ENCODE data around the gene ARID1B.

The ARID1B gene

DNA sequence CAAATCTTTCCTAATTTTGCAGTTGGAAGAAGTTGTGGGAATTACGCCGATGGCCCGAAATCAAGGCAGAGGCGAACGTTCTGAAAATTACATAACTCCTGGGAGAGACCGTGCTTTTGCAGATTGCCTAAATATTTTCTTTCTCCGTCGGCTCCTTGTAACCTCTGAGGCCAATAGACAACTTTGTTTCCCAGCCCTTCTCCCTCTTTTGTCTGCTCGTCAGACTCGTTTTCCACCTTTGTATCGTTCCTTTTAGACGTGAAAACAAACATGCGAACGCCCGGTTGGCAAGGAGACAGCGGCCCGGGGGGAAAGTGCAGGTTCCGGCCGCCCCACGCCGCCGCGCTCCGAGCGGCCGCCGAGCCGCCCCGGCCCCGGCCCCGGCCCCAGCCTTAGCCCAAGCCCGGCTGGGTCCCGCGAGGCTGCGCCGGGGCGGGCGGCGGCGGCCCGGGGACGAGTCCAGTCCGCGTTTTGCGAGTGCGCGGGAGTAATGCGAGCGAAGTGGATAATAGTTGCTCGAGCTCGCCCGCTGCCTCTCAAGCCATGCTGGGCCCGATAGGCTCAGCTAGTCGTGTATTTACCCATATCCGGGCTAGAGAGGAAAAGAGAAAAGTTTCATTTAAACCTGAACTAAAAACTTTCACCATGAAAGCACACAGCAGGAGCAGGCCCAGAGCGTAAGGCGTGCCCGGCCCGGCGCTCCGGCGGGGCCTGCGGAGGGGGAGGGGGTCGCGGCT lies at the start of gene ARID1B:
Gene ARID1B (plus strand): TSS at position 539 of the 737 bp plus-strand sequence. CDS start 303 bp downstream, outside the sequence.
- peak; percentile 87 for DNase-seq

DNA sequence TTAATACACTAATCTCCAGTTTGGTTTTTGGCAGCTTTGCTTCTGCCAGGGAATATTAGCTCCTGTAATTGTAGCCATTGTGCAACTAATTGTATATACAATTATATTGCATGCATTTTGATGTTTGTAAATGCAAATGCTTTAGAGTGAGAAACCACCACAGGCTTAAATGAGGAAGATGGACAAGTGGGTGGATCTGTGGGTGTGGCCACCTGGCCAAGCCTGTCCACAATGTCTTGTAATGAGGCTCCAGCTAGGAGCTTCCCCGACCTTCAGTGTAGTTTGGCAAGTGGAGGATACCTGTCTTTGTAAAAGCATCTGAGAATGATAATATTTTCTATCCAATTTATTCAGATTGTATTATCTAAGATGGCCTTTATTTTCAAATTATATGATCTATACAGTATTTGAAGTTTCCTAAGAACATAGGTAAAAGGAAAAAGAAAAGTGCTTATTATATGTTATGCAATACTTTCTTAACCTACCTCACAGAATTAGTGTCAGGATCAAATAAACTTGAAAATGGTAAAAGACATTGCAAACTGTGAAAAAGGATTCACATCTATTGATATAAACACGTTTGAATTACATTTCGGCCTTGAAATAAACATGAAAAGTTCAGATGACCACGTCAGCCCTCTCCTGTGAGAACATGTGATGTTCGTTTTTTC lies 49.3 kb upstream of the ARID1B start:
- DNase-seq: no peak

DNA sequence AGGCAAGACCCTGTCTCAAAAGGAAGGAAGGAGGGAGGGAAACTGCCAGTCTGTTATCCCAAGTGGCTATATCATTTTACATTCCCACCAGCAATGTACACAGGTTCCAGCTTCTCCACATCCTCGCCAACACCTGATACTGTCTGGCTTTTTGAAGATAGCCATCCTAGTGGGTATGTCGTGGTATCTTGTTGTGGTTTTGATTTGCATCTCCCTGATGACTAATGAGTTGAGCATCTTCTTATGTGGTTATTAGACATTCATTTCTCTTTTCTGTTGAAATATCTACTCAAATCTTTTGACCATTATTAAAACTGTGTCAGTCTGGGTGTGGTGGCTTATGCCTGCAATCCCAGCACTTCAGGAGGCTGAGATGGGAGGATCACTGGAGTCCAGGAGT lies 47.9 kb upstream of the ARID1B start:
- DNase-seq: no peak

DNA sequence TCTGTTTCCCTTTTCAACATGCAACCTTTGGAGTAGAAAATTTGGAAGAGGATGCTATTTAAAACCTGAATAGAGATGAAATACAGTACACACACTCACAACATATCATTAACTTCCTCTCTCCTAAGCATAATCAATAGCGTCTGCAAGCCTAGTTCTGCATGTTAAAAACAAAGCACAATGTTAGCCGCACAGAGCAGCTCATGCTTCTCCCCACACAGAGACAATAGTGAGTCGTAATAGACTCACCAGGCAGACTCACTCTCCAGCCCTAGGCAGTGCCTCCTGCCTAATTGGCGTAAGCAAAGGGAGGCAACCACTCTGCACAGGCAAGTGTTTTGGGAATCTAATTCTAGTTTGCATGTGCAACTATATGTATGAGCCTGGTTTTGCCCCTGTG lies 45.8 kb upstream of the ARID1B start:
- DNase-seq: no peak

DNA sequence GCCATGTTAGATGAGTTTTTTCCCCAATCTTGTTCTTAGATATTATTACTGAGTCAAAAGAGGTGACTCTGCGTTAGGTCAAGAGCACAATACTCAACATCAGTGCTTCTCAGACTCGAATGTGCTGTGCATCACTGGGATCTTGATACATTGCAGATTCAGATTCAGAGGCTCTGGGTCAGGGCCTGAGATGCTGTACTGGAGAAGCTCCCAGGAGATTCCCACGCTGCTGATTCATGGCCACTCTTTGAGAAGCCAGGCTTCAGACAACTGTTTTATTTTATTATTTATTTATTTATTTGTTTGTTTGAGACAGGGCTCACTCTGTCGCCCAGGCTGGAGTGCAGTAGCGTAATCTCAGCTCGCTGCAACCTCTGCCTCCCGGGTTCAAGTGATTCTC lies 41.4 kb upstream of the ARID1B start:
- DNase-seq: no peak

DNA sequence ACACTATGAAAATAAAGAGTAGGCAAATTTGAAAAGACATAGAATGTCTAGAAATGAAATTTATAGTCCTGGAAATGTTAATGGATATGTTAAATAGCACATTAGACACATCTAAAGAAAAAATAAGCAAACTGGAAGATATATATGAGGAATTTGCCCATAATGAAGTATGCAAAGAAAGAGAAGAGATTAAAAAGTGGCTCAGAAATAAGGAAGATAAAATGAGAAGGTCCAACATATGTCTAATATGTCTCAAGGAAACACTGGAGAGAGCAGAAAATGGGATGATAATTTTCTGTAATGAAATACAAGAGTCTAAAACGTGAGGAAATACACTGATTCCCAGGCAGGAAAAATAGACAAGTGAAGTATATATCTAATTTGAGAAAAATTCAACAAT lies 36.6 kb upstream of the ARID1B start:
- DNase-seq: no peak

DNA sequence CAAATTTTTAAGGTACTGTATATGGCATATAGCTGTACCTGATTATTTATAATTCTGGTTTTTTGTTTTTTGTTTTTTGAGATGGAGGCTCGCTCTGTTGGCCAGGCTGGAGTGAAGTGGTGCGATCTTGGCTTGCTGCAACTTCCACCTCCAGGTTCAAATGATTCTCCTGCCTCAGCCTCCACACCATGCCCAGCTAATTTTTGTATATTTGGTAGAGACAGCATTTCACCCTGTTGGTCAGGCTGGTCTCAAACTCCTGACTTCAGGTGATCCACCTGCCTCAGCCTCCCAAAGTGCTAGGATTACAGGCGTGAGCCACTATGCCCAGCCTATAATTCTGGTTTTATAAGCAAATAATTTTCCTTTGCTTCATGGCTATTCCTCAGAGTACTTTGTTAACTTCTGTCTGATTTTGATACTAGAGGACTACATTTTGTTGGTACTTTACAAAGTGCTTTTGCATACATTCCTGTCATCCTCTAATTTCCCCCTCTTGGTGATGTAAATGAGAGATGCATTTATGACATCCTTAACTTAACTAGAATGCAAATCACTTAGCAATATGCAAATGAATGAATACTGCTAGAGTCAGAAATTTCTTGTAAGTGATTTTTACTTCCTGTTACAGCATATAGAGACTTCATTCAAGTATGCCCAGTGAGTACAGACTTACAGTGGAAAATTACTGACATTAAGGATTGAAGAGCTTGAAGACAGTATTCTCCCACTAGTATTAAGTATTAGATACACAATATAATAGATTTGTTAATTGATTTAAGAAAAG lies 35.7 kb upstream of the ARID1B start:
- no peak for DNase-seq

DNA sequence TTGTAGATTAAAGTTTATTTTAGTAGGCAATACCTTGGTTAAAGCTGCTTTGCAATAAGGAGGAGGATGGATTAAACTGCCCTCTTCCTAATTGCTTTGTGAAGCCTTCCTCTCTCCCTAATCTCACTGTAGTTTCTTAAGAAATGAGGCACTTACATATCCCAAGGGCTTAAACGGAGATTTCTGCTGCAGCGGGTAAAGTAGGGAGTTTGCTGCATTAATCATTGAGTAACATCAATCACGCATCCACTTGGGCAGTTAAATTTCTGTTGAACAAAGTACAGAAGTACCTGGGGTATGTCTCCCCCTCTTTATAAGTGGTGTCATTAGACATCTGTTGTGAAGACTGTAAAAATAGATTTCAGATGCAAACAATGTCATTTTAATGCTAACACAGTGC lies 29.5 kb upstream of the ARID1B start:
- DNase-seq: no peak

DNA sequence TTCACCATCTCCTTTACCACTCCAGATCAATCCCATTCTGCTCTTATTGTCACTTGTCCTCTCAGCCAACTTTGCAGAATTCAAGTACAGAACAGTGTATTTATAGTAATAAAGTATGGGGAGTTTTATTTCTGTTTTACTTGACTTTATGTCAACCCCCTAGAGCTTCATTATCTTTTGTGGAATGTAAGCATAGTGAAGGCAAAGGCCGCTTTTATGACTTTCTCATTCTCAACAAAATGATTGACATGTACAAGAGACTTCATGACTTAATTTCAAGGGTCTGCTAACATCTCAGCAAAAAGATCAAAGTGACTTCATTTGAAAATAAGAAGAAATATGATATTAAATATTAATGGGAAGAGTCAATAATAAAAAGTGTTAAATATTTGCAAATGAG lies 28.7 kb upstream of the ARID1B start:
- DNase-seq: no peak

DNA sequence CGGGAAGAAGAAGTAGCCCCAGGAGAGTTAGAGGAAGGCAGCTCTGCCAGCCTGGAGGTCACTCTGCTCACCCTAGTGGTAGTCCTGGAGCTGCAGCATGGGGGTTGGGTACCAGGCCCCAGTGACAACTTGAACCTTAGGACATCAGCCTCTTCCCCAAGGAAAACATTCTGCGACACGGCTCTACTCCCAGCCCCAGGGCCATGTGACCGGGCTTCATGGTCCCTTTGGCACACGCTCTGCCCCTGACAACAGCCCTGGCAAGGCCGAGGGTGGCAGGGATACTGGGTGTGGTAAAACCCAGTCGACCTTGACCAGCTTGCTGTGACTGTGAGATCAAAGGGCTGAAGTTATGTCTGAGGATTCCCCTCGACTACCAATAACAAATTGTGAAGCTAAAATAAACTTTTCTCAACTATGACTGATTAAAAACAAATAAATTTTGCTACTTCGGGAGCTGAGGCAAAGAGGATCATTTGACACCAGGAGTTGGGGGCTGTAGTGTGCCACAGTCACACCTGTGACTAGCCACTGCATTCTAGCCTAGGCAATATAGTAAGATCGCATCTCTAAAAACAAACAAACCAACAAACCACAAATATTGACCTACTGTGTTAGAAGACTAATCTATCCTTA lies 24.4 kb upstream of the ARID1B start:
- no peak for DNase-seq

DNA sequence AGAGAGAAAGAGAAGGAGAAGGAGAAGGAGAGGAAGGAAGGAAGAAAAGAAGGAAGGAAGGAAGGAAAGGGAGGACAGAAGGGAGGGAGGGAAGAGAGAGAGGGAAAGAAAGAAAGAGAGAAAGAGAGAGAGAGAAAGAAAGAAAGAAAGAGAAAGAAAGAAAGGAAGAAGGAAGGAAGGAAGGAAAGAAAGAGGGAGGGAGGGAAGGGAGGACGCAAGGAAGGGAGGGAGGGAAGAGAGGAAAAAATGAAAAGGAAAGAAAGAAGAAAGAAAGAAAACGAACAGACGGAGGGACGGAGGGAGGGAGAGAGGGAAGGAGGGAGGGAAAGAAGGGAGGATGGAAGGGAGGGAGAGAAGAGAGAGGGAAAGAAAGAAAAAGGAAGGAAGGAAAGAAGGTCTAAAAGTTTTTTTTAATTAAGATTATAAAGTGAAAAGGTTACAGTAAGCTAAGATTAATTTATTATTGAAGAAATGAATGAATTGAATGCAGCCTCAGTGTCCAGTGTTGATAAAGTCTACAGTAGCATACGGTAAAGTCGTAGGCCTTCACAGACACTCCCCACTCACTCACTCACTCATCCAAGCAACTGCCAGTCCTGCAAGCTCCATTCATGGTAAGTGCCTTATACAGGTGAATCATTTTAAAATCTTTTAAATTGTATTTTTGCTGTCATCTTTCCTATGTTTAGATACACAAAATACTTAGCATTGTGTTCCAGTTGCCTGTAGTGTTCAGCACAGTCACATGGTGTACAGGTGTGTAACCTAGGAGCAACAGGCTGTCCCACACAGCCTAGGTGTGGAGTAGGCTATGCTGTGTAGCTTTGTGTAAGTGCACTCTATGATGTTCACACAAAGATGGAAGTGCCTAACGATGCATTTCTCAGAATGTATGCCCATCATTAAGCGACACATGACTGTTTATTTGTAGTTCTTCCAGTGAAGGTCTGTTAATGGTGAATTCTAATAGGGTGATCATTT lies 20.3 kb upstream of the ARID1B start:
- no peak for DNase-seq

DNA sequence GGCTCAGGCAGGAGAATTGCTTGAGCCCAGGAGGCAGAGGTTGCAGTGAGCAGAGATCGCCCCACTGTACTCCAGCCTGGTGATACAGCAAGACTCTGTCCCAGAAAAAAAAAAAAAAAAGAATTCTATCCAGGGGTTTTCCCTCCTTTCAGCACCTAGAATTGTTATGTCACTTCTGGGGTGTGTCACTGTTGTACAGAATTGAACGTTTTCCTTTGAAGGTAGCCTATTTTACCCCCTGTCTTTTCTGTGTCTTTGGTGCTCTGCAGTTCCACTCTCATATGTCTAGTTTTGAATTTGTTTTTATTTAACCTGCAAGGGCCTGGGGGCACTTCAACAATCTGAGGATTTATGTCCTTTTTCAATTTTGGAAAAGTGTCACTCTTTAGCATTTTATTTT lies 19.3 kb upstream of the ARID1B start:
- DNase-seq: no peak

DNA sequence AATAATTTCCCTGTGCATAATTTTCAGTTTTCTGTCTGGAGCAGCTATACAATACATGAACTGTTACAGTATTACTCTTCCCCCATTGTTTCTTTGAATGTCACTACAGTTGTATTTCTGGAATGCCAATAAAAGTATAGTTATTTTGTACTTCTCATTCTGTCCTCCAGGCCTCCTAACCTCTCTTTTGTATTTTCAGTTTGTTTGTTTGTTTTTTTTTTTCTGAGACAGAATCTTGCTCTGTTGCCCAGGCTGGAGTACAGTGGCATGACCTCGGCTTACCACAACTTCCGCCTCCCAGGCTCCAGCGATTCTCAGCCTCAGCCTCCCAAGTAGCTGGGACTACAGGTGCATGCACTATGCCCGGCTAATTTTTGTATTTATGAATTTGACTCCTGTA lies 16.8 kb upstream of the ARID1B start:
- no peak for DNase-seq

DNA sequence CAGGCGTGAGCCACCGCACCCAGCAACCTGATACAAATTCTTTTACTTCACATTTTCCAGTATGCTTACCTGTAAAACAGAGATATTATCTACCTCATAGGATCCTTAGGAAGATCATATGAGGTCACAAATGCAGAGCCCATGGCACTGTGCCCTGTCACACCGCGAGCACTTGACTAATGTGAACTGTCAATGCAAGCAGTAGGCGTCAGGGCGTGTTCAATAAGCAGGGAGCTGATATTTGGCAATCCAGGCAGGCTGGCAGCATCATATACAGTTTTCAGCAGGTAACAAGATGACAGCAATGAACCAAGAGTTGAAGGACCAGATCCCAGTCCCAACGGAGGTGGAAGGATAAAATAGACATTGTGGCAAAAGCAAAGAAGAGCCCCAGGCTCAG lies 14.6 kb upstream of the ARID1B start:
- no peak for DNase-seq

DNA sequence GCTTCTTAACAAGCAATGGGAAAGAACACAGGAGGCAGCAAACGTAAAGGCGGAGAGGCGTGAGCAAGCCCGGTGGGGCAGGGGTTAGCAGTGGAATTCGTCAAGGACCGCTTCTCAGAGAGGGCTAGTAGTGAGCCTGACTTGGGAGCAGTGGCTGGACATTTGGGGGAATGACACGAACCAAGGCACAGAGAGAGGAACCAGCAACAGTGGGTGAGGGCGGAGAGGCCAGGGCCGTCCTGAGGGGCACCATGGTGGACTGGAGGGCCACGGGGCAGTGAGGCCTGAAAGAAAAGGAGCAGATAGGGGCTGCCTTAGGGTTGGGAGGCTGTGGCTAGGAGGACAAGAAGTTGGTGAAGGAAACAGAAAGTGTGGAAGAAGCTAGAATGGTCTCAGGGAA lies 12.1 kb upstream of the ARID1B start:
- no peak for DNase-seq

DNA sequence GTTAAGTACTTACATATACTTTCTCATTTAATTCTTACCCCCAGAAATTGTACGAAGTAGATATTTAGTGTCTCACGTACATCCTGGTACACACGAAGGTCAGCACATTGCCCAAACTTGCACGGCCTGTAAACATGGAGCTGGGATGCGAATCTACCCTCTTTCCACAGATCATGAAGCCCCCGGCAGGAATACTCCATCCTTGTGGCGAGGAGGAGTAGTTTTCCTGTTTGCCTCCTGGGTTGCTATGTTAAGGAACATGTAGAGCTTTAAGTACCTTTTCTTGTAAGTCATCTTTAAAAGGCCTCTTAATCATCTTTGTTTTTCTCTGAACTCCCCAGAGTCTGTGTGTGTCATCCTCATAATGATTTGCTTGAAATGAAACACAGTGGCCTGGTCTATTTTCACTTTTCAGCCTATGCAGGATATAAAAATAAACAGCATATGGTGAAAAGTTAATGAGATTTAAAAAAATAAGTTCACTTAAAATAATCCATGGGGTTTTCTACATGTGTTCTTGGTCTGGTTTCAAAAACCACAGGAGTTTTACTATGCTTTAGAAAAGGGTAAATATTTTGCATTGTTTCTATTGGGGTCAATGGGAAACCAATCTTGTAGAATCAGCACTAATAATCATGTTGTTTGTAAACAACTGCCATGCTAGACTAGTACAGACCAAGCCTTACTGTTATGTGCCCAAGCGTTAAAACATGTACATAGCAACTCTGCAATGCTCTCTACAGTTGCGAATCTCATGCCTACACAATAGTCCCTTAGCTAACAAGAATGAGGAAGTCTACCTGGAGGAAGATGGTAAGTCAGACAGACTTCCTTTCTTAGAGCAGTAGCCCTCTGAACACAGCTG lies 9.3 kb upstream of the ARID1B start:
- DNase-seq: no peak

DNA sequence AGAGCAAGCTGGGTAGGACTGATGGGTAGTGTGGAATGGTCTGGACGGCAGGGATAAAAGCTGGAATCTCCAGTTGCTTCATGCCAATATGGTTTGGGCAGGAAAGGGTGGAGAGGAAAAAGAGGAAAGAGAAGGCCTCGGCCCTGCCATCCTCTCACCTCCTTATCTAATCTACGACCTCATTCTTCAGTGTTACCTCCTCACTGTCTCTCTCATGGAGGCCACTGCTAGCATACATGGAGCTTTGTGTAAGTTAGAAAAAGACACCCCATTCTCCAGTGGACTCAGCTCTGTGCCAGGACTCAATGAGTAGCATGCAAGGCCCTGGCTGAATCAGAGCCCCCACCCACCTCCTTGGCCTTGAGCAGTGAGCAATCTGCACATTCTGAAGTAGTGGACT lies 6.1 kb upstream of the ARID1B start:
- DNase-seq: no peak

DNA sequence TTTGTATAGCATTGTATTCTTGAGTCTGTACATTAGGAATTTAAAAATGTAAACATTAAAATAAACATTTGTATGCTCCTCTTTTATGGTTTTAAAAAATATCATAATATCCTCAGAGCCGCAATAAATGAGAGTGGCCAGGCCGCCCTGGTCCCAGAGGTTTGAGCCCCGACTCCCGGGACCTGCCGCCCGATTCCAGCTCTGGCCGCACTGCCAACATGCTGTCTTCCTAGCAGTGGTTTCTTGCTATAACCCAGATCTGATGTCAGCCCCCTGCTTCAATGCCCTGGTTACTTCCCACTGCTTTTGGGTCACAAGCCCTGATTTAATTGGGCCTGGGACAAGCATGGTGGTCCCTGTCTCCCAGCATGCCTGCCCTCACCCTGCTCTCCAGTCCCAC lies 5.4 kb upstream of the ARID1B start:
- DNase-seq: no peak

DNA sequence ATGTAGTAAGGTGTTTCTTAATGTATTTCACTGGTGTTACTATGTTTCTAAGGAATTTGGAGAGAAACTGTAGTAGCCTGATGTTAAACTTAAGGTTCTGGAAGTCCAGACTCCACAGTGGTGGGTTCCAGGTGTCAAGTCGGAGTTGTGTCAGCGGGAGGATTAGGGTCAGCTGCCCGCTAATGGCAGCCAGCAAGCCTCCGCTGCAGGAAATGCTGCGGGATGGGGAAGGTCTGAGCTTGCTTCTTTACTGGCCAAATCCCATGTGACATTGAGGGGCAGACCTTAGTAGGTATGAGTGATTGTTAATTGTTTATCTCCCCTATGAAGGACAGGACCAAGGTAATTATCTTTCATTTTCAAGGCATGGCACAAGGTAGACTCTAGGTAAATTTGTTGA lies 3.7 kb upstream of the ARID1B start:
- DNase-seq: no peak

DNA sequence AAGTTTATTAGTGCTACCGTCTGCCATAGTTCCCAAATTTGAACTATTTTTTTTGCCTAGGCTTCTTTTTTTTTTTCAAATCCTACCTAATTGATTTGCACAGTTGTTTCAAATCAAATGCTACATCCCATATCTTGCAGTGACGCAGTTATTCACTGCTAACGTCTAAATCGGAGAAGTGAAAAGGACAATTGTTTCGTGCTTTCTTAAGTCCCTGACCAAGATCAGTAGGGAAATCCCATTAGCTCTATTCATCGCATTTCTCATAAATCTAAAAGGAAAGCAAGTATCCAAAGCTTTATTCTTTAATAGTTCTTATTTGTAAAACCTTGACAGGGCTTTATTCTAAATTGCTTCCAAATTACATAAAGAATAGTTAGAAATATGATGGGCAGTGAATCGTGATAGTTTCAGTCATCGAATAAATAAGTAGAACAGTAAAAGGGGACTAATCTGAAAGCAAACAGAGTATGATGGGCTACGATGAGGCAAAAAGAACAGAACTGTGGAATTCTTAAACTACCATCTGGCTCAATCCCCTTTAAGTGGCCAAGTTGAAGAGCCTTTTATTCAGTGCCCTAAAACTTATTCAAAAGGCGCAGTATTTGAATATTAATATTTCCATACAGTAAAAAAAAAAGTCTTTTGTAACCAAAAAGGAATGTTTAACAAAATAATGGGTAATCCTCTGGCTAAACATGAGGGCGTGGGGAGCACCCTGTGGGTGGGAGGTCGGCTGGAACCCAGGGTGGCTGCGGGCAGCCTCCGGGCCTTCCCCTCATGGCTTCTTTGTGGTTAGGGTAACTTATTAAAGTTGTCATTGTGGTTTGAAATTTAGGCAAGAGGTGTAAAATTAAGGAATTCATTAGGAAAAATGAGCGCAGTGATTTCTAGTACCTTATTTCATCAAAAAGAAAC lies 3.0 kb upstream of the ARID1B start:
- DNase-seq: no peak

Measured in CD4-positive, alpha-beta T cell treated with Interleukin-21 for 1 hour (primary cell).